GM21515 (cell line): Measurements from ENCODE around the gene A2M.

Source experiments
- ATAC-seq: cut with Tn5 transposase; IDR thresholded peaks from one replicate; pipeline ENCODE4 v1.9.1; 2021; ENCODE audit not compliant: unreplicated experiment

Gene A2M

GRCh38 chr12:9099552-9100190 is 16.0 kb downstream of the A2M start:
- ATAC-seq = no peak

- ATAC-seq = no peak
These were observed 17.2 kb downstream of the A2M start for GRCh38 chr12:9098463-9099026.

GRCh38 chr12:9098115-9098452 is 17.6 kb downstream of the A2M start:
- ATAC-seq = no peak

- no peak for ATAC-seq
These were observed 19.0 kb downstream of the A2M start for GRCh38 chr12:9096563-9097176.

- no peak for ATAC-seq
These were observed 20.4 kb downstream of the A2M start for GRCh38 chr12:9095322-9095721.

- ATAC-seq = no peak
These were observed 21.1 kb downstream of the A2M start for GRCh38 chr12:9094512-9095206.

- ATAC-seq = no peak
These were observed 23.7 kb downstream of the A2M start for GRCh38 chr12:9091891-9092598.

- ATAC-seq = no peak
These were observed 25.5 kb downstream of the A2M start for GRCh38 chr12:9090220-9090619.

- no peak for ATAC-seq
These were observed 28.5 kb downstream of the A2M start for GRCh38 chr12:9087087-9087835.

GRCh38 chr12:9086087-9086486 is 29.6 kb downstream of the A2M start:
- ATAC-seq = no peak

- ATAC-seq = no peak
These were observed 31.3 kb downstream of the A2M start for GRCh38 chr12:9084417-9084816.

- ATAC-seq = no peak
These were observed 31.9 kb downstream of the A2M start for GRCh38 chr12:9083793-9084192.

- ATAC-seq = no peak
These were observed 33.9 kb downstream of the A2M start for GRCh38 chr12:9081667-9082427.

- ATAC-seq = no peak
These were observed 35.6 kb downstream of the A2M start for GRCh38 chr12:9079883-9080675.

- ATAC-seq = no peak
These were observed 36.6 kb downstream of the A2M start for GRCh38 chr12:9079082-9079481.

GRCh38 chr12:9077152-9078031 is 38.3 kb downstream of the A2M start:
- ATAC-seq = no peak

GRCh38 chr12:9076733-9077132 is 39.0 kb downstream of the A2M start:
- no peak for ATAC-seq

GRCh38 chr12:9075138-9075535 is 40.6 kb downstream of the A2M start:
- no peak for ATAC-seq
